ENCODE data around the gene KBTBD12. TPM values are rescaled to one million over a fixed set of nuclear protein-coding genes. Genes with fewer than 3 reads are reported as not detected.
A peak's percentile ranks its signal among the peaks of the same experiment; 100 is the strongest.
"Not testable (repeated sequence)": the region's sequence is repeated elsewhere in the genome, so short reads cannot be mapped to it uniquely, and the experiment has no call there.

KBTBD12 gene, protein sequence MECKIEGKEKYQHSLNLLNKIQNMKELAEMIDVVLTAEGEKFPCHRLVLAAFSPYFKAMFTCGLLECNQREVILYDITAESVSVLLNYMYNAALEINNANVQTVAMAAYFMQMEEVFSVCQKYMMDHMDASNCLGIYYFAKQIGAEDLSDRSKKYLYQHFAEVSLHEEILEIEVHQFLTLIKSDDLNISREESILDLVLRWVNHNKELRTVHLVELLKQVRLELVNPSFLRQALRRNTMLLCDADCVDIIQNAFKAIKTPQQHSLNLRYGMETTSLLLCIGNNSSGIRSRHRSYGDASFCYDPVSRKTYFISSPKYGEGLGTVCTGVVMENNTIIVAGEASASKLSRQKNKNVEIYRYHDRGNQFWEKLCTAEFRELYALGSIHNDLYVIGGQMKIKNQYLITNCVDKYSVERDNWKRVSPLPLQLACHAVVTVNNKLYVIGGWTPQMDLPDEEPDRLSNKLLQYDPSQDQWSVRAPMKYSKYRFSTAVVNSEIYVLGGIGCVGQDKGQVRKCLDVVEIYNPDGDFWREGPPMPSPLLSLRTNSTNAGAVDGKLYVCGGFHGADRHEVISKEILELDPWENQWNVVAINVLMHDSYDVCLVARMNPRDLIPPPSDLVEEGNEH
- polyA plus RNA-seq (ENCODE audit: low read depth in 6 of 6): under 1 TPM in 1 of 6 donors, not detected in 5; 0.15 TPM

DNA sequence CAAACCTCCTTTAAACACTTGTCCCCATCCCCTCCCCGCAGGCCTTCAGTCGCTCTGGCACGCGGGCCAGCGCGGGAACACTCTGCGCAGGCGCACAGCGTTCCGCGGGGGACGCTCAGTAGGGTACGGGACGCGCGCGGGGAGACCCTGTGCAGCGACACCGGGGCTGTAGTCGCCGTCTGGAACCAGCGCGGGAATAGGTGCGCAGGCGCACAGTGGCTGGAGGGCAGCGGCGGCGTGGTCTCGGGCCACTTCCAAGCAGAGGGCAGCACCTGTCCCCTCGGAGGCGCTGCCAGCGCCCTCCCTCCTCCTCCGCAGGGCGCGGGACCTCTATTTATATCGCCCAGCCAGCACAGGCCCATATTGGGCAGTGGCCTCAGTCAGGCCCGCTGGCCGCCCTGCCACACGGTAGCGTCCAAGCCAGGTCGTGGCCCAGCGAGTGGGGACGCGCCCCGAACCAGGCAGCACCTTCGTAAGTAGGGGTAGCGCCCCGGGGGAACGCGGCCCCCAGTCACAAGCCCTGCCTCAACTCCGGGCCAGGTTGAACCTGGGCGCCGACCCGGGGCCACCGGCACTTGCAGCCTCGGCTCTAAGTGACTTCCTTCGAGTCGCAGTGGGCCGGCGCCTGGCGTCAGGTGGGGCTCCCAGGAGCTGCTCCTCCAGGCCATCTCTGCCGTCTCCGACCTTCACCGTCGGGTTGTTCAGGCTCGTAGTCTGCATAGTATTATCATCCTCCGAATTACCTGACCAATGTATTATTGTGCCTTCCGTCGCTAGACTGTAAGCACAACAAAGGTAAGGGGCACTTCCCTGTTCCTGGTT, at the start of gene KBTBD12:
TSS of gene KBTBD12 (plus strand) at position 118 of the 822 bp plus-strand sequence. CDS start 7,830 bp downstream, outside the sequence.
- peaks cover 24 to 60% (median 54%) of the 10 kb centered on the region in 3 donors for H3K27me3 Mint-ChIP-seq
- peaks cover 4 to 8% of the 10 kb centered on the region in 2 donors for H3K36me3 Mint-ChIP-seq
- ATAC-seq (ENCODE audit: low read depth in 2 of 2): no peak
- peaks cover 0 to 10% (median 8%) of the 10 kb centered on the region in 3 donors for H3K4me1 Mint-ChIP-seq
- H3K4me3 Mint-ChIP-seq: peak within 1 kb of the TSS in 6 of 8 donors; percentile 37 to 75 (median 53)
- H3K27ac Mint-ChIP-seq: peak within 1 kb of the TSS in 2 of 6 donors; percentile 17 to 71
- DNase-seq: no peak
- peaks cover 0 to 17% (median 8%) of the 10 kb centered on the region in 7 donors for H3K9me3 Mint-ChIP-seq

DNA sequence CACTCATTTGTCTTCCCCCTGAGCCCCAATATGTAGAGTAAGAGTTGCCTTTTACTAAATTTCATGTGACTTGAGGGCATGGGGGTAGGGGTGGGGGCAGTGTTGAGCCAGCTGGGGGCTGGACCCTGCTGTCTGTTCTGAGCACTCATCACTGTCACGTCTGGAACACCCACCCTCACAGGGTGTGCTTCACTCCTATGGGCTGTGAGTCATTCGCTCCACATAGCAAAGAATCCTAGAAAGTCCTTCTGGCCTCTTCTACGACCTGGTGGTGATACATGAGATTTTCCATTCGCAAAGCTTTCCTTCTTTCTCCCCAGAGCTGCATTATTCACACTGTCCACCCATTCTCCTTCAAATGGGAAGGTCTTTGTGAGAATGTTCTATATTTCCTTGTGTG, 49.1 kb upstream of the KBTBD12 start:
- Mint-ChIP-seq H3K27me3 (no peaks in the 10 kb centered on the region), H3K36me3 (no peaks in the 10 kb centered on the region), H3K4me3 (no peak overlapping the region), H3K9me3 (peaks cover 0 to 3% (median 0%) of the 10 kb centered on the region in 7 donors), H3K4me1 (no peaks in the 10 kb centered on the region), H3K27ac (no peak overlapping the region)
- no peak for DNase-seq
- no peak for ATAC-seq (ENCODE audit: low read depth in 2 of 2)

DNA sequence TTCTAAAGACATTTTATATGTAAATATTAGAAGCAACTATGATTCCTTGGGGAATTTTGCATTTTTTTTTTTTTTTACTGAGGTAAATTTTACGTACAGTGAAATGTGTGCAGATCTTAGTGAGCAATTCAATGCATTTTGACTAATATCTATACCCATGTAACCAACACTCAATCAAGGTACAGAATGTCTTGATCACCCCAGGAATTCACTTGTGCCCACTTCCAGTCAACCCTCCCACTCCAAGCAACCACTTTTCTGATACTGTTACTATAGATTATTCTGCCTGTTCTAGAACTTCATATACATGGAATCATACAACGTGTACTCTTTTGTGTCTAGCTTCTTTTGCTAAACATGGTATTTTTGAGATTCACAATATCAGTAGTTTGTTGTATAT, 47.6 kb upstream of the KBTBD12 start:
- no peaks in the 10 kb centered on the region for H3K27me3 Mint-ChIP-seq
- DNase-seq (no peak), ATAC-seq (ENCODE audit: low read depth in 2 of 2) (no peak)
- peaks cover 0 to 3% (median 0%) of the 10 kb centered on the region in 7 donors for H3K9me3 Mint-ChIP-seq
- H3K36me3 Mint-ChIP-seq: no peaks in the 10 kb centered on the region
- no peak overlapping the region for H3K27ac Mint-ChIP-seq
- H3K4me3 Mint-ChIP-seq: no peak overlapping the region
- no peaks in the 10 kb centered on the region for H3K4me1 Mint-ChIP-seq

DNA sequence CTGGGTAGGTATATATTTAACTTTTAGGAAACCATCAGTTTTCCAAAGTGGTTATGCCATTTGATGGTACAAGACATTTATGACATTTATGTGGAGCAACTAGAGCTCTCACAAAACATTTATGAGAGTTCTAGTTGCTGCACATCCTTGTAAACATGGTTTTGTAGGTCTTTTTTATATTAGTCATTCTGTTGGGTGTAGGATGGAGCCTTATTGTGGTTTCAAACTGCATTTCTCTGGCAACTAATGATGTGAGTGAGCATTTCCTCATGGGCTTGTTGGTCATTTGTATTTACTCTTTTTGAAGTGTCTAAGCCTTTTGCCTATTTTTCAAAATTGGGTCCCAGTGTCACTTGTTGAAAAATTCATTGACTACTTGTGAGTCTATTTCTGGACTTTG, 47.0 kb upstream of the KBTBD12 start:
- no peaks in the 10 kb centered on the region for H3K4me1 Mint-ChIP-seq
- no peaks in the 10 kb centered on the region for H3K36me3 Mint-ChIP-seq
- peaks cover 0 to 3% (median 0%) of the 10 kb centered on the region in 7 donors for H3K9me3 Mint-ChIP-seq
- H3K27me3 Mint-ChIP-seq: no peaks in the 10 kb centered on the region
- no peak overlapping the region for H3K4me3 Mint-ChIP-seq
- DNase-seq (no peak), ATAC-seq (ENCODE audit: low read depth in 2 of 2) (no peak)
- H3K27ac Mint-ChIP-seq: no peak overlapping the region

DNA sequence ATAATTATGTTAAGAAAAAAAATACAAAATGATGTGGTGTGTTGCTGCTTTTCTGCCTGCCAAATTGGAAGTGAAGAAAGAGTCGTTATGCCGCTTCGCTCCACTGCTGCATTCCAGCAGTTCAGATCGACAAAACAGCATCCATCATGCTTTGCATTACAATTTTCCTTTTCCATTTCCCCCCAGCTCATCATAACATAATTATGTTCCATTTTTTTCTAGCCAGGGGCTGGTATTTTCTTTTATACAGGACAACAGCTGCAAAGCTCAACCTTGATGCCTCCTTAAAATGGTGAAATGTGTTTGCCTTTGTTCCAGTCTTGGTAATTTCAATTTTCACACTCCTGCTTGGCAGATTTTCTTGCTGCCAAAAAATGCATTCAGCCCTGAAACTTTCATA, 44.9 kb upstream of the KBTBD12 start:
- ATAC-seq (ENCODE audit: low read depth in 2 of 2): no peak

DNA sequence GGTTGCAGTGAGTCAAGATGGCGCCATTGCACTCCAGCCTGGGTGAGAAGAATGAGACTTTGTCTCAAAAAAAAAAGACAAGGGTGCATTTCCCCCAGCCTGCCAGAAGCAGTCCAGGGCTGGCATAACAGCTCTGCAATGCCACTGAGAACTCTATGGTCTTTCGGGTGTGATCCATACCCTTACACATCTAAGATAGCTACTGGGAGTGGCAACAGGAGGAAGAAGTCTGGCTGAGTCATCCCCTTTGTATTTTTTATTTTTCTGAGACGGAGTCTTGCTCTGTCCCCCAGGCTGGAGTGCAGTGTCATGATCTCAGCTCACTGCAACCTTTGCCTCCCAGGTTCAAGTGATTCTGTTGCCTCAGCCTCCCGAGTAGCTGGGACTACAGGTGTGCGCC, 40.9 kb upstream of the KBTBD12 start:
- H3K36me3 Mint-ChIP-seq; ATAC-seq (ENCODE audit: low read depth in 2 of 2); H3K4me3 Mint-ChIP-seq; DNase-seq; H3K27ac Mint-ChIP-seq; H3K27me3 Mint-ChIP-seq; H3K9me3 Mint-ChIP-seq; H3K4me1 Mint-ChIP-seq: not testable (repeated sequence)

More for the DNA sequence above, 44.9 kb upstream of the KBTBD12 start:
- peaks cover 0 to 4% (median 0%) of the 10 kb centered on the region in 3 donors for H3K27me3 Mint-ChIP-seq
- no peak overlapping the region for H3K27ac Mint-ChIP-seq
- DNase-seq: no peak
- H3K36me3 Mint-ChIP-seq: no peaks in the 10 kb centered on the region
- peaks cover 0 to 3% (median 0%) of the 10 kb centered on the region in 7 donors for H3K9me3 Mint-ChIP-seq
- no peak overlapping the region for H3K4me3 Mint-ChIP-seq
- H3K4me1 Mint-ChIP-seq: no peaks in the 10 kb centered on the region

DNA sequence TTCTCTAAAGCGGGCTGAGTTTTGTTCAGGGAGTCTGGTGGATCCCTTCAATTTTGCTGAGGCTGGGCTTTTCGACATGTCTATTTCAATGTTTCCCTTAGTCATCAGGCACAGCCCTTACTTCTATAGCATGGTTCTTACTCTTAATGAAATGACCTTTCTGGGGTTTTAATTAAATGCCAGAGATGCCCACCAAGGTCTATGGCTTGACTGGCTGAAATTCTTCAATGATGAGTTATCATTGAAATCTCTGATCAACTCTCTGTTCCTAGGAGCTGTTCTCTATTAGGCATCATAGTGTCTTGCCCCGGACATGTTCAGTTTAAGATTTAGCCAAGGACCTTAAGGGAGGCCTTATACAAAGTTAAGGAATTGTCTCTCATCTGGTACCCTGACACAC, 33.4 kb upstream of the KBTBD12 start:
- DNase-seq (no peak), ATAC-seq (ENCODE audit: low read depth in 2 of 2) (no peak)
- Mint-ChIP-seq H3K27me3 (peaks cover 0 to 19% (median 12%) of the 10 kb centered on the region in 3 donors), H3K36me3 (no peaks in the 10 kb centered on the region), H3K4me3 (no peak overlapping the region), H3K4me1 (no peaks in the 10 kb centered on the region), H3K27ac (no peak overlapping the region), H3K9me3 (no peaks in the 10 kb centered on the region)

DNA sequence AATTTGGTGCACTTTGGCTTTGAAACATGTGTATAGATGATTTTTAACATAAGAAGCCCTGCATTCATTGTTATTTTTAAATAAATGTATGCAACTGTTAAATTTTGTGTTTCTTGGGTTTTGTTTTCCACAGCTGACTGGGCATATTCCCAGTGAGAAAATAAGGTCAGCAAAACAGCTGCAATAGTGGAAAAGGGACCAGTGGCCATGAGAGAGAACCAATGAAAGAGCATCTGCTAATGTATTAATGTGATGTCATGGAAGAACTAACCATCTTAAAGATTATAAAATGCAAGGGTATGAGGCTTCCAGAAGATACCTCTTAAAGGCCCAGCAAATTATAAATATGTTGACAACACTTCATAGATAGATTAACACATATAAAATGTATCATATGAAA, 31.0 kb upstream of the KBTBD12 start:
- H3K27me3 Mint-ChIP-seq: peaks cover 0 to 24% (median 12%) of the 10 kb centered on the region in 3 donors
- no peak overlapping the region for H3K27ac Mint-ChIP-seq
- no peaks in the 10 kb centered on the region for H3K36me3 Mint-ChIP-seq
- ATAC-seq (ENCODE audit: low read depth in 2 of 2) (no peak), DNase-seq (no peak)
- peaks cover 0 to 3% (median 0%) of the 10 kb centered on the region in 7 donors for H3K9me3 Mint-ChIP-seq
- H3K4me1 Mint-ChIP-seq: no peaks in the 10 kb centered on the region
- H3K4me3 Mint-ChIP-seq: no peak overlapping the region

DNA sequence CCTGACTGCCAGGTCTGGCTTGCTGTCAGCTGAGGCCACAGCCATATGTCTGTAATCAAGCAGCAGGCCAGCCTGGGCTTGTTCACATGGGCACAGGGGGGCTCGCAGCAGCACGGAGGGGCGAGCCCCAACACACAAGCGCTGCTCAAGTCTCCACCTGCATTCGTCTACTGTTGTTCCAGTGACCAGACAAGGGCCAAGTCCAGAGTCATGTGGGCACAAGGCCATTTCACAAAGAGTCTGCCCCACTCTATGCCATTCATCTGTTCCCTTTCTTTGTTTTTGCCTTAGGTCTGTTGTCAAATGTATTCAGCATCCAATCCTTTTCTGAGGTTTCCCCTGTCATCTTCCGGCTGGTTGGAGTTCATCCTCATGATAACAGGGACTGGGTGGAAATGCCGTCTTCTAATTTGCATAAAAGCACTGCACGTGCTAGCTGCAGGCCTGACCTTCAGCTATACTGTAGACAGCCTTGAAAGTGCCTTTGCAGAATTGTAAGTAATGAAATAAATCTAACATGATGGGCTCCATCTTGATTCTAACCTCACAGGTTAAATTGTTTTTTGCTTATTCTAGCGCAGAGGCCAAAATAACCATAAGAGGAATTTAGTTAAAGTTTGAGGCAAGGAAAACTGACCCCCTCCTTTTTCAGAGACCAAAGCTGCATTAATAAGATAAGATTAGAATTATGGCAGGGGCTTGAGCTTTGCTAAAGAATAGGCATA, 28.6 kb upstream of the KBTBD12 start:
- no peak for DNase-seq
- H3K4me3 Mint-ChIP-seq: no peak overlapping the region
- no peaks in the 10 kb centered on the region for H3K4me1 Mint-ChIP-seq
- H3K36me3 Mint-ChIP-seq: peaks cover 0 to 12% of the 10 kb centered on the region in 2 donors
- ATAC-seq (ENCODE audit: low read depth in 2 of 2): no peak
- no peak overlapping the region for H3K27ac Mint-ChIP-seq
- H3K27me3 Mint-ChIP-seq: peaks cover 0 to 19% (median 11%) of the 10 kb centered on the region in 3 donors
- peaks cover 7 to 18% (median 11%) of the 10 kb centered on the region in 7 donors for H3K9me3 Mint-ChIP-seq

DNA sequence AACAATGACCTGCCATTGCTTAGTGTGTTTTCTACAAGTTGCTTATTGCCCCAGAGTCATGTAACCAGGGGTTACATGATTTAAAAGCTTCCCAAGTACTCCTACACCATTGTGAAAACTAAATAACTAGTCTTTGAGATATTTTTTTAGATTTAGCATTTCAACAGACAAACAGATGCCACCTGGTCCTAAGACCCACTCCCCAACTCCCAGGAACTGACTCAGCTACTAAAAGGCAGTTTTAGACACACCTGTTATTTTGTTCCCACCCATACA, 28.1 kb upstream of the KBTBD12 start:
- H3K36me3 Mint-ChIP-seq: peaks cover 0 to 16% of the 10 kb centered on the region in 2 donors
- no peak overlapping the region for H3K27ac Mint-ChIP-seq
- DNase-seq (no peak), ATAC-seq (ENCODE audit: low read depth in 2 of 2) (no peak)
- H3K4me3 Mint-ChIP-seq: no peak overlapping the region
- peaks cover 0 to 14% (median 7%) of the 10 kb centered on the region in 3 donors for H3K27me3 Mint-ChIP-seq
- peaks cover 8 to 21% (median 13%) of the 10 kb centered on the region in 7 donors for H3K9me3 Mint-ChIP-seq
- no peaks in the 10 kb centered on the region for H3K4me1 Mint-ChIP-seq

DNA sequence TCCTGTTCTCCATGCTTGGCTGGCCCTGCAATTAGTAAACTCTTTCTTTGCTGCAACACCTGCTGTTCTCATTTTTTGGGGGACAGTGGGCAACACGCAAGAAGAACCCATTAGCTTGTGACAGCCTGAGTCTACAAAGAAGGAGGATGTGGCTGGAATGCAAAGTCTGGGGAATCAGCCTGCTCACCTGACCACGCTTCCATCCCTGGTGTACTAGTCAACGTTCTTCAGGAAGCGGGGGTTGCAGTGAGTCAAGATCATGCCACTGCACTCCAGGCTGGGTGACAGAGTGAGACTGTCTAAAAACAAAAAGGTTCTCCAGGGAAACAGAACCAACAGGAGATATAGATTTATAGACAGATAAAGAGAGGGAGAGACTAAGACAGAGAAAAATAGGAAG, 27.7 kb upstream of the KBTBD12 start:
- DNase-seq (no peak), ATAC-seq (ENCODE audit: low read depth in 2 of 2) (no peak)
- Mint-ChIP-seq H3K4me1 (no peaks in the 10 kb centered on the region), H3K36me3 (peaks cover 0 to 21% of the 10 kb centered on the region in 2 donors), H3K27ac (no peak overlapping the region), H3K27me3 (peaks cover 0 to 11% (median 7%) of the 10 kb centered on the region in 3 donors), H3K9me3 (peaks cover 8 to 25% (median 14%) of the 10 kb centered on the region in 7 donors), H3K4me3 (no peak overlapping the region)

DNA sequence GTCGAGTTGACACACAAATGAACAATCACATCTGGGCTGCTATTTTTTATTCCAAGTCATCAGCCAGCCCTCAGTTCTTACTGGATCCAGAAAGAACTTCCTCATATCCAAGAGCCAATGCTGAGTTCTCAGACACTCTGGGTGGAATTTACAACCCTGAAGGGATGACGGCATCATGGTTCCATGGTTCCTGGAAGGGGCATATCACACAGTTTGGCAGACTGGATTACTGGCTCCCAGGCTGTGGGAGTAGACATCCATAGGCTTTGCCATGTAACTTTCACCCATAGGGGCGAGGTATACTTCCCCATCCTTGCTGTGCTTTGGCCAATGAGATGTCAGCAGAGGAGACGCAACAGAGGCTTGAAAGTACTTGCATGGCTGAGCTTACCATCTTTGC, 26.9 kb upstream of the KBTBD12 start:
- DNase-seq: no peak
- peak overlapping the region in 1 of 6 donors; percentile 20 for H3K27ac Mint-ChIP-seq

More for the DNA sequence above, 26.9 kb upstream of the KBTBD12 start:
- Mint-ChIP-seq H3K4me1 (no peaks in the 10 kb centered on the region), H3K27me3 (peaks cover 0 to 5% (median 0%) of the 10 kb centered on the region in 3 donors), H3K9me3 (peaks cover 8 to 29% (median 14%) of the 10 kb centered on the region in 7 donors), H3K4me3 (no peak overlapping the region), H3K36me3 (peaks cover 0 to 22% of the 10 kb centered on the region in 2 donors)
- no peak for ATAC-seq (ENCODE audit: low read depth in 2 of 2)

Measured in naive B cell (primary cell).